WTC11 (cell line): ENCODE results near the gene KNDC1.
A peak's percentile ranks its signal among the peaks of the same experiment; 100 is the strongest.

Source experiments
- CREM ChIP-seq: sonication (generic); formaldehyde crosslinking; IDR thresholded peaks from 2 replicates; pipeline ENCODE4 v1.8.1; 2022; ENCODE audit warnings: mild to moderate bottlenecking, missing genetic modification reagents, moderate library complexity
- CTCF ChIP-seq: fragments of 200-600 bp; IDR thresholded peaks from 2 replicates; pipeline ENCODE4 v1.8.0; 2022; ENCODE audit warnings: antibody characterized with exemption
- E2F4 ChIP-seq: sonication (generic); formaldehyde crosslinking; IDR thresholded peaks from 2 replicates; pipeline ENCODE4 v1.8.1; 2022; ENCODE audit warnings: low read depth, mild to moderate bottlenecking, moderate library complexity, missing genetic modification reagents, borderline replicate concordance
- E2F5 ChIP-seq: sonication (generic); formaldehyde crosslinking; IDR thresholded peaks from 2 replicates; pipeline ENCODE4 v1.8.1; 2022; ENCODE audit warnings: mild to moderate bottlenecking, moderate library complexity, missing genetic modification reagents
- GRHL2 ChIP-seq: fragments of 250-450 bp; sonication (Bioruptor Pico); IDR thresholded peaks from 2 replicates; pipeline ENCODE4 v1.8.0; 2022; ENCODE audit warnings: mild to moderate bottlenecking, moderate library complexity; ENCODE audit not compliant: insufficient replicate concordance, severe bottlenecking
- ZNF512 ChIP-seq: sonication (generic); formaldehyde crosslinking; IDR thresholded peaks from 2 replicates; pipeline ENCODE4 v1.8.1; 2022; ENCODE audit warnings: missing genetic modification reagents, borderline replicate concordance

- TF ChIP-seq ZNF512 = no peak
- no peak for TF ChIP-seq CREM (CRISPR knock-in tag)
- no peak for TF ChIP-seq CTCF
- TF ChIP-seq GRHL2 (CRISPR knock-in tag) = no peak
- no peak for TF ChIP-seq E2F4 (CRISPR knock-in tag)
- peak; percentile 52; the same call in 1 of the 2 replicates for TF ChIP-seq E2F5
Observed at GRCh38 chr10:133230387-133231195, 70.6 kb downstream of the KNDC1 start.
